Measurements from ENCODE around the gene PSMB7.

Gene PSMB7

DNA sequence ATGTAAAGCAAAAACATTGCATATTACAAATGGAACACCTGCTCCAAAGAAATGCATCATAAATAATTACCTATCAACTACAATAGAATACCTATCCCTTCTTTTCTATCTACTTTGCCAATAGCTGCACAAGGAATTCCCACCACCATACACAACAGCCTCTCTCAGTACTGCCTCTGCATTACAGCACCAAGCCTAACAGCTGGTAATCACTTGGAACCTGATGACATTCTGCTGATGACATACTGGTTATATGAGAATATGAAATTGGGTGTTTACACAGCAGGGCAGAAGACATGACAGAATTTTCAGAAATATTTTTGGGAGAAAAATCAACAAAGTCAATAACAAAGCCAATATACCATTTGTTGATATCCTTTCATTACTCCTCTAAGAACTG is 43.2 kb downstream of the PSMB7 start:
- DNase-seq, result no peak
- Histone ChIP-seq H3K27me3 (replicated peaks; ENCODE audit: insufficient read depth, low read length) (no peaks in the 10 kb centered on the region), H3K79me2 (ENCODE audit: low read length) (peaks cover 95% of the 10 kb centered on the region), H3K9ac (ENCODE audit: low read length) (no peak overlapping the region), H2AFZ (ENCODE audit: low read length) (no peak overlapping the region), H3K4me2 (ENCODE audit: low read depth, low read length) (no peak overlapping the region), H3F3A (ENCODE audit: insufficient read depth, low read length) (no peaks in the 10 kb centered on the region), H3K9me2 (replicated peaks; ENCODE audit: insufficient read depth, low read length) (no peaks in the 10 kb centered on the region), H3K27ac (ENCODE audit: low read length) (no peak overlapping the region), H3K4me1 (ENCODE audit: low read length) (no peaks in the 10 kb centered on the region), H3K4me3 (ENCODE audit: low read length) (no peak overlapping the region), H3K9me3 (replicated peaks; ENCODE audit: insufficient read depth, low read length) (no peaks in the 10 kb centered on the region), H3K36me3 (replicated peaks; ENCODE audit: insufficient read depth, low read length) (no peaks in the 10 kb centered on the region), H4K20me1 (ENCODE audit: insufficient read depth, low read length) (peaks cover 7% of the 10 kb centered on the region)
- TF ChIP-seq, protein P1, sequence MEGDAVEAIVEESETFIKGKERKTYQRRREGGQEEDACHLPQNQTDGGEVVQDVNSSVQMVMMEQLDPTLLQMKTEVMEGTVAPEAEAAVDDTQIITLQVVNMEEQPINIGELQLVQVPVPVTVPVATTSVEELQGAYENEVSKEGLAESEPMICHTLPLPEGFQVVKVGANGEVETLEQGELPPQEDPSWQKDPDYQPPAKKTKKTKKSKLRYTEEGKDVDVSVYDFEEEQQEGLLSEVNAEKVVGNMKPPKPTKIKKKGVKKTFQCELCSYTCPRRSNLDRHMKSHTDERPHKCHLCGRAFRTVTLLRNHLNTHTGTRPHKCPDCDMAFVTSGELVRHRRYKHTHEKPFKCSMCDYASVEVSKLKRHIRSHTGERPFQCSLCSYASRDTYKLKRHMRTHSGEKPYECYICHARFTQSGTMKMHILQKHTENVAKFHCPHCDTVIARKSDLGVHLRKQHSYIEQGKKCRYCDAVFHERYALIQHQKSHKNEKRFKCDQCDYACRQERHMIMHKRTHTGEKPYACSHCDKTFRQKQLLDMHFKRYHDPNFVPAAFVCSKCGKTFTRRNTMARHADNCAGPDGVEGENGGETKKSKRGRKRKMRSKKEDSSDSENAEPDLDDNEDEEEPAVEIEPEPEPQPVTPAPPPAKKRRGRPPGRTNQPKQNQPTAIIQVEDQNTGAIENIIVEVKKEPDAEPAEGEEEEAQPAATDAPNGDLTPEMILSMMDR (IDR thresholded peaks at IDR 0.05; ENCODE audit: low read length), result no peak
- TF ChIP-seq EZH2phosphoT487 (IDR thresholded peaks at IDR 0.05; ENCODE audit: low read length), result no peak
- no peak for TF ChIP-seq EZH2 (optimal IDR thresholded peaks at IDR 0.05; ENCODE audit: low read depth, low read length)

DNA sequence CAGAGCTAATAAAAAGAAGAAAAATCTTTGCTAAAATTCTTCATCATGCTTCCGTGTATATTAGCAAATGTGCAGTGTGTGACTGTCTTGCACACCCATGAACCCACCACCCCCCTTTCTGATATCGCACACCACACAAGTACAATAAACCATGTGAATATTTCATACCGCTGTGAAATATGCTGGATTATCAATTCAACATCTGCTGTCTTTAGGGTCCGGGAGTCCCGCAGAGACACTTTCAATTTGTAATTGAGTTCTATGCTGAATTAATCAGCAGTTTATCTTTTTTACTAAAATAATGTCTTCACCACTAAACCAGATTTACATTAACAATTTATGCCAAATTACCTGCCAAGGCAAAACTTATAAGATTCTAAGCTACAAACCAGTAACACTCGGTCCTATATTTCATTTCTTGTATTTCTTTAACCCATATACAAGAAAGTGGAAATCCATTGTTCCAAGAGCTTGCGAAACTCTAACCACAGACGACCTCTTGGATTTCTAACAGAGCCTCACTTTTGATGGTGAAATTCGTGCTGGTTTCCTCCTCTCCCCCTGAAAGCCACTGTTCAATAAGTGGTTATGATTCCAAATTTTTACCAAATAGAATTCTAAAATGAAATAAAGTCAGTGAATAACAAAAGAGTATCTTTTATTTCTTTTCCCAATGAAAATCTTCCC is 44.2 kb downstream of the PSMB7 start:
- Histone ChIP-seq H2AFZ (ENCODE audit: low read length) (no peak overlapping the region), H3K4me3 (ENCODE audit: low read length) (no peak overlapping the region), H4K20me1 (ENCODE audit: insufficient read depth, low read length) (peaks cover 7% of the 10 kb centered on the region), H3F3A (ENCODE audit: insufficient read depth, low read length) (no peaks in the 10 kb centered on the region), H3K79me2 (ENCODE audit: low read length) (peaks cover 97% of the 10 kb centered on the region), H3K4me2 (ENCODE audit: low read depth, low read length) (no peak overlapping the region), H3K9me3 (replicated peaks; ENCODE audit: insufficient read depth, low read length) (no peaks in the 10 kb centered on the region), H3K4me1 (ENCODE audit: low read length) (no peaks in the 10 kb centered on the region), H3K9me2 (replicated peaks; ENCODE audit: insufficient read depth, low read length) (no peaks in the 10 kb centered on the region), H3K36me3 (replicated peaks; ENCODE audit: insufficient read depth, low read length) (no peaks in the 10 kb centered on the region), H3K27me3 (replicated peaks; ENCODE audit: insufficient read depth, low read length) (no peaks in the 10 kb centered on the region), H3K9ac (ENCODE audit: low read length) (no peak overlapping the region), H3K27ac (ENCODE audit: low read length) (no peak overlapping the region)
- no peak for DNase-seq
- no peak for TF ChIP-seq EZH2phosphoT487 (IDR thresholded peaks at IDR 0.05; ENCODE audit: low read length)
- TF ChIP-seq EZH2 (optimal IDR thresholded peaks at IDR 0.05; ENCODE audit: low read depth, low read length), result no peak
- TF ChIP-seq, protein P1 (IDR thresholded peaks at IDR 0.05; ENCODE audit: low read length), result no peak

DNA sequence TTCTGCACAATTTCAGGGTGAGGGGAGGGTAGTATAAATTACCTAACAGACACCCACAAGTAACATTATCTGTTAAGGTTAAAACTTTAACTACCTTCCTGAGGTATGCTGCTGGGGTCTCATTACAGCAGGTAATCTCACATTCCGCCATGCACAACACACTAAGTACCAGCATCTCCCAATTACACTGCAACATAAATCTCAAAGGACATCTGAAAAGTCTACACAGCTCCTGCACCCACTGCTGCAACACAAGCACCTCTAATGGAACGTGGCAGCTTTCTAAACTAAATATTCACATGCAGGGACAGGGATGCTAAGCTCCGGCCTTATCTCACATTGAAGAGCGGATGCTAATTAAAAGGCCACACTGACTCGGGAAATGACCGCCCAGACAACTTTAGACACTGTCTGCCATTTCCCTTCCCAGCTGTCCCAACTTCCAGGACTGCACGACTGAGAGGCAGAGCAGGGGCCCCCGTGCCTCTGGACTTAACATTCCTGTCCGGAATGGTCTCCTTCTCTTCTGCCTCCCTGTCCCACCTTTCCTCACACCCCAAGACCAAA is 45.9 kb downstream of the PSMB7 start:
- no peak for TF ChIP-seq EZH2 (optimal IDR thresholded peaks at IDR 0.05; ENCODE audit: low read depth, low read length)
- TF ChIP-seq EZH2phosphoT487 (IDR thresholded peaks at IDR 0.05; ENCODE audit: low read length), result no peak
- TF ChIP-seq, protein P1 (IDR thresholded peaks at IDR 0.05; ENCODE audit: low read length), result no peak
- H2AFZ ChIP-seq (ENCODE audit: low read length), result no peak overlapping the region
- DNase-seq, result no peak
- no peaks in the 10 kb centered on the region for H3K9me2 ChIP-seq (replicated peaks; ENCODE audit: insufficient read depth, low read length)
- H4K20me1 ChIP-seq (ENCODE audit: insufficient read depth, low read length), result peaks cover 7% of the 10 kb centered on the region
- no peaks in the 10 kb centered on the region; the same call in 1 of the 2 replicates for H3K36me3 ChIP-seq (replicated peaks; ENCODE audit: insufficient read depth, low read length)
- no peak overlapping the region for H3K4me2 ChIP-seq (ENCODE audit: low read depth, low read length)
- no peaks in the 10 kb centered on the region for H3F3A ChIP-seq (ENCODE audit: insufficient read depth, low read length)
- peaks cover 96% of the 10 kb centered on the region for H3K79me2 ChIP-seq (ENCODE audit: low read length)
- H3K9ac ChIP-seq (ENCODE audit: low read length), result no peak overlapping the region
- H3K27ac ChIP-seq (ENCODE audit: low read length), result no peak overlapping the region
- H3K4me3 ChIP-seq (ENCODE audit: low read length), result no peak overlapping the region
- H3K4me1 ChIP-seq (ENCODE audit: low read length), result no peaks in the 10 kb centered on the region
- no peaks in the 10 kb centered on the region for H3K9me3 ChIP-seq (replicated peaks; ENCODE audit: insufficient read depth, low read length)
- H3K27me3 ChIP-seq (replicated peaks; ENCODE audit: insufficient read depth, low read length), result no peaks in the 10 kb centered on the region

Measured in MM.1S (cell line).